Testis (tissue), 2 donors: ENCODE data around the gene PCGF5.

Experiments
- CTCF ChIP-seq, 3 experiments: fragments of 450-650 bp in 2 of 3; fragments of 200-600 bp in 1 of 3; sonication (generic) in 1 of 3; IDR thresholded peaks; one replicate each; pipeline ENCODE4 v1.5.1; 2016 to 2019; ENCODE audit warnings: antibody characterized with exemption in 3 of 3, mild to moderate bottlenecking in 2 of 3, moderate library complexity in 1 of 3
- POLR2A ChIP-seq: fragments of 450-650 bp; IDR thresholded peaks from one replicate; pipeline ENCODE4 v1.6.1; 2017; ENCODE audit warnings: antibody characterized with exemption, mild to moderate bottlenecking, moderate library complexity

GRCh38 chr10:91286572-91286971 is 66.1 kb downstream of the PCGF5 start:
- no peak for TF ChIP-seq POLR2A
- TF ChIP-seq CTCF (IDR thresholded peaks at IDR 0.05) = no peak
